ENCODE measurements around the gene SERPINB10.

SERPINB10 gene

GRCh38 chr18:63904694-63905093 lies 3.1 kb upstream of the SERPINB10 start:
- TF ChIP-seq CTCF (IDR thresholded peaks at IDR 0.05; ENCODE audit: low read depth, low read length, missing control alignments): no peak
- Histone ChIP-seq H3K27me3 (replicated peaks) (no peaks in the 10 kb centered on the region), H3K4me3 (ENCODE audit: low read depth, low read length) (no peak overlapping the region), H3K36me3 (replicated peaks) (no peaks in the 10 kb centered on the region), H3K27ac (no peak overlapping the region)
- in situ Hi-C loops (cut with HindIII; ENCODE audit: low pct_ligation_motif_present, low sequenced_read_pairs): no loop called here
- DNase-seq: no peak

GRCh38 chr18:63905361-63905760 lies 2.4 kb upstream of the SERPINB10 start:
- H3K27me3 ChIP-seq (replicated peaks): no peaks in the 10 kb centered on the region
- no peak for DNase-seq
- no peak for TF ChIP-seq CTCF (IDR thresholded peaks at IDR 0.05; ENCODE audit: low read depth, low read length, missing control alignments)
- in situ Hi-C loops (cut with HindIII; ENCODE audit: low pct_ligation_motif_present, low sequenced_read_pairs): no loop called here
- no peak overlapping the region for H3K27ac ChIP-seq
- H3K4me3 ChIP-seq (ENCODE audit: low read depth, low read length): no peak overlapping the region
- H3K36me3 ChIP-seq (replicated peaks): no peaks in the 10 kb centered on the region

- in situ Hi-C loops (cut with HindIII; ENCODE audit: low pct_ligation_motif_present, low sequenced_read_pairs): no loop called here
- no peaks in the 10 kb centered on the region for H3K36me3 ChIP-seq (replicated peaks)
- H3K27ac ChIP-seq: no peak overlapping the region
- no peak for TF ChIP-seq CTCF (IDR thresholded peaks at IDR 0.05; ENCODE audit: low read depth, low read length, missing control alignments)
- no peak for DNase-seq
- no peak overlapping the region for H3K4me3 ChIP-seq (ENCODE audit: low read depth, low read length)
- H3K27me3 ChIP-seq (replicated peaks): no peaks in the 10 kb centered on the region
Measured at GRCh38 chr18:63906056-63906455, 1.7 kb upstream of the SERPINB10 start.

- no peaks in the 10 kb centered on the region for H3K36me3 ChIP-seq (replicated peaks)
- DNase-seq: no peak
- TF ChIP-seq CTCF (IDR thresholded peaks at IDR 0.05; ENCODE audit: low read depth, low read length, missing control alignments): no peak
- no peak overlapping the region for H3K27ac ChIP-seq
- H3K4me3 ChIP-seq (ENCODE audit: low read depth, low read length): no peak overlapping the region
- H3K27me3 ChIP-seq (replicated peaks): no peaks in the 10 kb centered on the region
- in situ Hi-C loops (cut with HindIII; ENCODE audit: low pct_ligation_motif_present, low sequenced_read_pairs): no loop called here
Measured at GRCh38 chr18:63908858-63909257, 1.1 kb downstream of the SERPINB10 start.

- in situ Hi-C loops (cut with HindIII; ENCODE audit: low pct_ligation_motif_present, low sequenced_read_pairs): no loop called here
- DNase-seq: no peak
- TF ChIP-seq CTCF (IDR thresholded peaks at IDR 0.05; ENCODE audit: low read depth, low read length, missing control alignments): no peak
Measured at GRCh38 chr18:63909870-63910269, 2.1 kb downstream of the SERPINB10 start.

GRCh38 chr18:63917817-63918216 lies 10.1 kb downstream of the SERPINB10 start:
- in situ Hi-C loops (cut with HindIII; ENCODE audit: low pct_ligation_motif_present, low sequenced_read_pairs): no loop called here
- TF ChIP-seq CTCF (IDR thresholded peaks at IDR 0.05; ENCODE audit: low read depth, low read length, missing control alignments): no peak
- Histone ChIP-seq H3K36me3 (replicated peaks) (no peaks in the 10 kb centered on the region), H3K4me3 (ENCODE audit: low read depth, low read length) (no peak overlapping the region), H3K27ac (no peak overlapping the region), H3K27me3 (replicated peaks) (no peaks in the 10 kb centered on the region)
- DNase-seq: no peak

More at GRCh38 chr18:63909870-63910269, 2.1 kb downstream of the SERPINB10 start:
- H3K27me3 ChIP-seq (replicated peaks): no peaks in the 10 kb centered on the region
- H3K27ac ChIP-seq: no peak overlapping the region
- no peaks in the 10 kb centered on the region for H3K36me3 ChIP-seq (replicated peaks)
- H3K4me3 ChIP-seq (ENCODE audit: low read depth, low read length): no peak overlapping the region
